Natural killer cell (primary cell): ENCODE data around the gene LIPF. TPM values are rescaled to one million over a fixed set of nuclear protein-coding genes. Genes with fewer than 3 reads are reported as not detected.

Experiments
- ATAC-seq, 3 donors: fragments of 150-1000 bp in 2 of 3; fragments of 200-7000 bp in 1 of 3; cut with Tn5 transposase; 1 replicate in 1 of 3; 2 replicates in 2 of 3; pipeline ENCODE4 v1.10.0; 2021; ENCODE audit warnings: mild to moderate bottlenecking in 2 of 3, moderate library complexity in 2 of 3
- DNase-seq, 2 donors: peaks; one replicate each; pipeline versions ENCODE4 v3.0.0 to v3.0.0-alpha.2; 2013 to 2021; ENCODE audit warnings: mixed read lengths in 1 of 2
- H3K27ac ChIP-seq: one replicate; pipeline ENCODE4 v1.5.1; 2013; ENCODE audit warnings: mild to moderate bottlenecking, low read length
- H3K27me3 ChIP-seq: one replicate; pipeline ENCODE4 v1.6.1; 2013; ENCODE audit warnings: low read length; ENCODE audit not compliant: control insufficient read depth, insufficient read depth
- H3K36me3 ChIP-seq: one replicate; pipeline ENCODE4 v1.6.1; 2013; ENCODE audit warnings: low read length; ENCODE audit not compliant: control insufficient read depth, insufficient read depth
- H3K4me1 ChIP-seq: one replicate; pipeline ENCODE4 v1.6.1; 2013; ENCODE audit warnings: low read length; ENCODE audit not compliant: control insufficient read depth, insufficient read depth
- H3K4me3 ChIP-seq: one replicate; pipeline ENCODE4 v1.5.1; 2013; ENCODE audit warnings: low read length
- H3K9me3 ChIP-seq: one replicate; pipeline ENCODE4 v1.6.1; 2013; ENCODE audit warnings: low read length; ENCODE audit not compliant: control insufficient read depth, insufficient read depth
- H3K27ac Mint-ChIP-seq, 2 donors: one replicate each; pipeline ENCODE4 v1.8.0; 2022; ENCODE audit warnings: mild to moderate bottlenecking in 2 of 2, mixed read lengths in 2 of 2, moderate library complexity in 1 of 2
- H3K27me3 Mint-ChIP-seq, 2 donors: one replicate each; pipeline ENCODE4 v1.8.0; 2022; ENCODE audit warnings: low read depth in 2 of 2, mixed read lengths in 2 of 2
- H3K36me3 Mint-ChIP-seq: one replicate; pipeline ENCODE4 v1.8.0; 2022; ENCODE audit warnings: mixed read lengths
- H3K4me1 Mint-ChIP-seq, 2 donors: one replicate each; pipeline ENCODE4 v1.8.0; 2022; ENCODE audit warnings: mixed read lengths in 2 of 2
- H3K4me3 Mint-ChIP-seq: one replicate; pipeline ENCODE4 v1.8.0; 2022; ENCODE audit warnings: mild to moderate bottlenecking, moderate library complexity, mixed read lengths
- H3K9me3 Mint-ChIP-seq, 2 donors: one replicate each; pipeline ENCODE4 v1.8.0; 2022; ENCODE audit warnings: mixed read lengths in 2 of 2
- WGBS: methylation state at CpG from one replicate; pipeline ENCODE4 v1.1.7; 2013; ENCODE audit warnings: missing lambda C conversion rate; ENCODE audit not compliant: insufficient coverage; 5-methylcytosine and 5-hydroxymethylcytosine counted together
- intact Hi-C: fragments of 100-400 bp; cut with micrococcal nuclease; formaldehyde crosslinking; loops from one replicate; pipeline ENCODE4 v1.14.2; 2022
- total RNA-seq, 4 donors: library from RNA; stranded (reverse); fragments of 120-200 nt in 1 of 4; gene quantifications; one replicate each; pipeline versions ENCODE4 v1.2.3 to v1.2.4, GENCODE V29; 2013 to 2022
- TF ChIP-seq, protein P1 (sequence below): fragments of 200-600 bp; IDR thresholded peaks from one replicate; pipeline ENCODE4 v1.8.0; 2022; ENCODE audit warnings: antibody characterized with exemption

LIPF gene
- total RNA-seq, 3 donors from 2014 or later (not counting 1 experiment from before 2014, with no cell fraction given): not detected

DNA sequence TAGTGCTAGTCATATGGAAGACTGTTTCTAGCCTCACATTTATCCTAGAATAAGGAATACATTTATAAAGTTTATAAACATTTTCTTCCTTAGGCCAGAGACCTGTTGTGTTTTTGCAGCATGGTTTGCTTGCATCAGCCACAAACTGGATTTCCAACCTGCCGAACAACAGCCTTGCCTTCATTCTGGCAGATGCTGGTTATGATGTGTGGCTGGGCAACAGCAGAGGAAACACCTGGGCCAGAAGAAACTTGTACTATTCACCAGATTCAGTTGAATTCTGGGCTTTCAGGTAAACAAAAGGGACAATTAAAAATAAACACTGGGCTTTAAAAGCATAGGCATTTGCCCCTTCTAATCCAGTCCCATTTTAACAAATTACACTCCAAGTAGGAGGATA lies 4.2 kb downstream of the LIPF start:
- Mint-ChIP-seq H3K9me3 (no peaks in the 10 kb centered on the region), H3K27me3 (peaks cover 0 to 6% of the 10 kb centered on the region in 2 donors), H3K4me1 (no peaks in the 10 kb centered on the region), H3K4me3 (no peak overlapping the region), H3K27ac (no peak overlapping the region), H3K36me3 (no peaks in the 10 kb centered on the region)
- H3K27me3 ChIP-seq: no peaks in the 10 kb centered on the region
- DNase-seq (no peak), ATAC-seq (no peak)
- no peaks in the 10 kb centered on the region for H3K36me3 ChIP-seq
- H3K4me1 ChIP-seq: no peaks in the 10 kb centered on the region
- no peaks in the 10 kb centered on the region for H3K9me3 ChIP-seq
- no peak overlapping the region for H3K27ac ChIP-seq
- intact Hi-C loops: no loop called here
- TF ChIP-seq, protein P1, sequence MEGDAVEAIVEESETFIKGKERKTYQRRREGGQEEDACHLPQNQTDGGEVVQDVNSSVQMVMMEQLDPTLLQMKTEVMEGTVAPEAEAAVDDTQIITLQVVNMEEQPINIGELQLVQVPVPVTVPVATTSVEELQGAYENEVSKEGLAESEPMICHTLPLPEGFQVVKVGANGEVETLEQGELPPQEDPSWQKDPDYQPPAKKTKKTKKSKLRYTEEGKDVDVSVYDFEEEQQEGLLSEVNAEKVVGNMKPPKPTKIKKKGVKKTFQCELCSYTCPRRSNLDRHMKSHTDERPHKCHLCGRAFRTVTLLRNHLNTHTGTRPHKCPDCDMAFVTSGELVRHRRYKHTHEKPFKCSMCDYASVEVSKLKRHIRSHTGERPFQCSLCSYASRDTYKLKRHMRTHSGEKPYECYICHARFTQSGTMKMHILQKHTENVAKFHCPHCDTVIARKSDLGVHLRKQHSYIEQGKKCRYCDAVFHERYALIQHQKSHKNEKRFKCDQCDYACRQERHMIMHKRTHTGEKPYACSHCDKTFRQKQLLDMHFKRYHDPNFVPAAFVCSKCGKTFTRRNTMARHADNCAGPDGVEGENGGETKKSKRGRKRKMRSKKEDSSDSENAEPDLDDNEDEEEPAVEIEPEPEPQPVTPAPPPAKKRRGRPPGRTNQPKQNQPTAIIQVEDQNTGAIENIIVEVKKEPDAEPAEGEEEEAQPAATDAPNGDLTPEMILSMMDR: no peak
- no peak overlapping the region for H3K4me3 ChIP-seq
- 64% methylated on average over 1 of the region's 1 CpG for WGBS

DNA sequence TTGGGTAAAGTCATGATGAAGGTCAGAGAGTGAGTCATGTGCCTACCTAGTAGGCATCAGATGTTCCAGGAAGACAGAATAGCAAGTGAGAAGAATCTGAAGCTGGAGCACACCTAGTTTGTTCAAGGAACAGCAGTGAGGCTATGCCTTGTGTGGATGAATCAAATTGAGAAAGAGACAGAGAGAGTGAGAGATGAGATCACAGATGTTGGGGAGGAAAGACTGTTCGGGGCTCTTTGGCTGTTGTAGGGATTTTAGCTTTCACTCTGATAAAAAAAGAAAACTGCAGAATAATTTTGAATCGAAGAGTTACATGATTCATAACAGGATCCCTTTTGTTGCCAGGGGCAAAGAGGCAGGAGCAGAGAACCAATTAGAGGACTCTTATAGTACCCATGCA lies 6.3 kb downstream of the LIPF start:
- Mint-ChIP-seq H3K4me1 (no peaks in the 10 kb centered on the region), H3K36me3 (no peaks in the 10 kb centered on the region), H3K9me3 (no peaks in the 10 kb centered on the region), H3K4me3 (no peak overlapping the region), H3K27ac (no peak overlapping the region), H3K27me3 (peaks cover 0 to 6% of the 10 kb centered on the region in 2 donors)
- no peak overlapping the region for H3K4me3 ChIP-seq
- no peaks in the 10 kb centered on the region for H3K4me1 ChIP-seq
- TF ChIP-seq, protein P1: no peak
- WGBS: 79% methylated on average over 2 of the region's 2 CpGs
- H3K27ac ChIP-seq: no peak overlapping the region
- H3K36me3 ChIP-seq: no peaks in the 10 kb centered on the region
- no peaks in the 10 kb centered on the region for H3K9me3 ChIP-seq
- intact Hi-C loops: no loop called here
- no peak for ATAC-seq
- no peak for DNase-seq
- no peaks in the 10 kb centered on the region for H3K27me3 ChIP-seq

DNA sequence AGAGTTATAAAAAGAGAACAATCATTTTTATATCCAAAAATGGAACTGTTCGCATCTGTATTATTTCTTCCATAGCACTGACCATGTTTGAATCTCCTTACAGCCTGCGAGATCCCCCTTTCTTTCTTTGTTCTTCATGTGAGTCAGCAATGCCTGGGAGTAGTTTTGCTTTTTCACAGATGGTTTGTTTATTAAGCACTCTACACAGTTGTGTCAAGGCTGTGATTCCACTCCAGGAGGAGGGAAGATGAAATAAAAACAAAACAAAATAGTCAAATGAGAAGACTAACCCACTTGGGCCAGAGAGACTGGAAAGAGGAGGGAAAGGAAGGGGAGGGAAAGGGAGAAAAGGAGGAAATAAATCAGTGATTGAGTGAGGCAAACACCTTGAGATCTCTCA lies 7.8 kb downstream of the LIPF start:
- intact Hi-C loops: no loop called here

More for the DNA sequence above, 7.8 kb downstream of the LIPF start:
- Mint-ChIP-seq H3K27me3 (peaks cover 0 to 6% of the 10 kb centered on the region in 2 donors), H3K9me3 (no peaks in the 10 kb centered on the region), H3K27ac (no peak overlapping the region), H3K36me3 (no peaks in the 10 kb centered on the region), H3K4me3 (no peak overlapping the region), H3K4me1 (no peaks in the 10 kb centered on the region)
- 82% methylated on average over 2 of the region's 2 CpGs for WGBS
- H3K27ac ChIP-seq: no peak overlapping the region
- H3K27me3 ChIP-seq: no peaks in the 10 kb centered on the region
- ATAC-seq: no peak
- H3K9me3 ChIP-seq: no peaks in the 10 kb centered on the region
- no peaks in the 10 kb centered on the region for H3K4me1 ChIP-seq
- no peak for DNase-seq
- TF ChIP-seq, protein P1: no peak
- H3K36me3 ChIP-seq: no peaks in the 10 kb centered on the region
- no peak overlapping the region for H3K4me3 ChIP-seq
